B cell (primary cell): Measurements from ENCODE around the gene SNTG2. TPM values are rescaled to one million over a fixed set of nuclear protein-coding genes. Genes with fewer than 3 reads are reported as not detected.

Experiments
- ATAC-seq: fragments of 200-7000 bp; cut with Tn5 transposase; one replicate; pipeline ENCODE4 v1.10.0; 2021; ENCODE audit warnings: low read depth, mild to moderate bottlenecking, moderate number of reproducible peaks, moderate library complexity
- CTCF ChIA-PET: fragments of 350-600 bp; sonication (Branson Sonifier 250); formaldehyde crosslinking; loops from one replicate; lab custom pipeline; 2021; ENCODE audit warnings: antibody characterized with exemption, inconsistent platforms; lab: Charles Lee
- POLR2A ChIA-PET: fragments of 350-600 bp; sonication (Branson Sonifier 250); formaldehyde crosslinking; loops from one replicate; lab custom pipeline; 2021; ENCODE audit warnings: antibody characterized with exemption; lab: Charles Lee
- DNase-seq: peaks from one replicate; pipeline ENCODE4 v3.0.0; 2013
- H2AFZ ChIP-seq: 2 replicates; pipeline ENCODE4 v1.6.1; 2012; ENCODE audit warnings: mild to moderate bottlenecking, low read depth, low read length; ENCODE audit not compliant: insufficient read depth, poor library complexity, severe bottlenecking
- H3K27ac ChIP-seq, 2 donors: 1 replicate in 1 of 2; 2 replicates in 1 of 2; pipeline ENCODE4 v1.5.1; 2012 to 2013; ENCODE audit warnings: low read length in 2 of 2, mild to moderate bottlenecking in 2 of 2, moderate library complexity in 1 of 2
- H3K27me3 ChIP-seq, 4 experiments: fragments of 200-600 bp in 1 of 4; sonication (generic) in 1 of 4; replicated peaks in 1 of 4; 1 replicate in 2 of 4; 2 replicates in 2 of 4; pipeline versions ENCODE4 v1.6.1 to v1.7.0; 2013 to 2016; ENCODE audit warnings: low read length in 3 of 4, mild to moderate bottlenecking in 2 of 4, mixed read lengths in 1 of 4, moderate library complexity in 1 of 4; ENCODE audit not compliant: insufficient read depth in 4 of 4, control insufficient read depth in 3 of 4; ENCODE audit errors: control extremely low read depth in 1 of 4
- H3K36me3 ChIP-seq, 2 experiments: replicated peaks in 1 of 2; 1 replicate in 1 of 2; 2 replicates in 1 of 2; pipeline versions ENCODE4 v1.6.1 to v1.7.1; 2013; ENCODE audit warnings: low read length in 1 of 2; ENCODE audit not compliant: insufficient read depth in 2 of 2, control insufficient read depth in 1 of 2; ENCODE audit errors: control extremely low read depth in 1 of 2, extremely low read depth in 1 of 2
- H3K4me1 ChIP-seq, 2 donors: fragments of 200-600 bp in 1 of 2; sonication (generic) in 1 of 2; 1 replicate in 1 of 2; 2 replicates in 1 of 2; pipeline versions ENCODE4 v1.5.1 to v1.6.1; 2013 to 2017; ENCODE audit warnings: low read length in 2 of 2; ENCODE audit not compliant: control insufficient read depth in 2 of 2, insufficient read depth in 2 of 2
- H3K4me2 ChIP-seq: replicated peaks from 2 replicates; pipeline ENCODE3; 2012; ENCODE audit warnings: mild to moderate bottlenecking, low read depth, low read length; ENCODE audit not compliant: poor library complexity, severe bottlenecking
- H3K4me3 ChIP-seq, 5 experiments: fragments of 200-600 bp in 1 of 5; sonication (generic) in 1 of 5; 1 replicate in 3 of 5; 2 replicates in 2 of 5; pipeline versions ENCODE4 v1.5.1 to v1.7.0; 2011 to 2016; ENCODE audit warnings: low read length in 4 of 5, mild to moderate bottlenecking in 4 of 5, low read depth in 2 of 5, control low read depth in 1 of 5, moderate library complexity in 1 of 5; ENCODE audit not compliant: insufficient read depth in 1 of 5; ENCODE audit errors: control extremely low read depth in 1 of 5, extremely low read depth in 1 of 5
- H3K79me2 ChIP-seq: fragments of 200-600 bp; sonication (generic); one replicate; pipeline ENCODE4 v1.6.0; 2016; ENCODE audit warnings: low read length; ENCODE audit not compliant: control insufficient read depth, insufficient read depth
- H3K9ac ChIP-seq: fragments of 200-600 bp; sonication (generic); 2 replicates; pipeline ENCODE4 v1.6.1; 2017; ENCODE audit warnings: mild to moderate bottlenecking, low read length, moderate library complexity
- H3K9me3 ChIP-seq, 3 donors: one replicate each; pipeline versions ENCODE4 v1.6.1 to v1.7.1; 2013; ENCODE audit warnings: low read length in 2 of 3; ENCODE audit not compliant: control insufficient read depth in 2 of 3, insufficient read depth in 1 of 3; ENCODE audit errors: control extremely low read depth in 1 of 3
- H4K20me1 ChIP-seq: 2 replicates; pipeline ENCODE4 v1.6.0; 2012; ENCODE audit warnings: mild to moderate bottlenecking, low read length; ENCODE audit not compliant: insufficient read depth, control insufficient read depth, poor library complexity, severe bottlenecking
- H3K27ac Mint-ChIP-seq: one replicate; pipeline ENCODE4 v1.8.0; 2021; ENCODE audit warnings: mixed read lengths
- H3K27me3 Mint-ChIP-seq: one replicate; pipeline ENCODE4 v1.8.0; 2021; ENCODE audit warnings: mixed read lengths
- H3K4me1 Mint-ChIP-seq: one replicate; pipeline ENCODE4 v1.8.0; 2021; ENCODE audit warnings: mixed read lengths
- H3K4me3 Mint-ChIP-seq: one replicate; pipeline ENCODE4 v1.8.0; 2021; ENCODE audit warnings: mixed read lengths
- H3K9me3 Mint-ChIP-seq: one replicate; pipeline ENCODE4 v1.8.0; 2022; ENCODE audit warnings: mixed read lengths; ENCODE audit not compliant: insufficient read depth
- EZH2 ChIP-seq: IDR thresholded peaks from 2 replicates; pipeline ENCODE4 v1.6.1; 2012; ENCODE audit warnings: borderline replicate concordance, low read depth, mild to moderate bottlenecking, moderate library complexity, low read length; ENCODE audit not compliant: insufficient read depth, poor library complexity, severe bottlenecking
- WGBS: methylation state at CpG from one replicate; pipeline ENCODE4 v1.1.5; 2013; ENCODE audit warnings: missing lambda C conversion rate; ENCODE audit not compliant: insufficient coverage; 5-methylcytosine and 5-hydroxymethylcytosine counted together
- intact Hi-C: fragments of 100-400 bp; cut with micrococcal nuclease; formaldehyde crosslinking; loops from one replicate; pipeline ENCODE4 v1.10.0; 2022
- polyA plus RNA-seq: library from polyadenylated mRNA; depleted of rRNA; stranded (reverse); fragments of >200 nt; gene quantifications from 2 replicates; pipeline ENCODE4 v1.2.3, GENCODE V29; 2012
- total RNA-seq, 2 donors: library from RNA; stranded (reverse); fragments of 120-200 nt in 1 of 2; gene quantifications; 1 replicate in 1 of 2; 2 replicates in 1 of 2; pipeline versions ENCODE4 v1.2.3 to v1.2.4, GENCODE V29; 2013 to 2022
- TF ChIP-seq, protein P1 (sequence below): fragments of 200-600 bp; IDR thresholded peaks from one replicate; pipeline ENCODE4 v1.8.0; 2022; ENCODE audit warnings: antibody characterized with exemption, mild to moderate bottlenecking

SNTG2 gene
- total and polyA plus RNA-seq, 2 donors (not counting 1 experiment from before 2014, with no cell fraction given): 2.1 to 2.4 TPM

DNA sequence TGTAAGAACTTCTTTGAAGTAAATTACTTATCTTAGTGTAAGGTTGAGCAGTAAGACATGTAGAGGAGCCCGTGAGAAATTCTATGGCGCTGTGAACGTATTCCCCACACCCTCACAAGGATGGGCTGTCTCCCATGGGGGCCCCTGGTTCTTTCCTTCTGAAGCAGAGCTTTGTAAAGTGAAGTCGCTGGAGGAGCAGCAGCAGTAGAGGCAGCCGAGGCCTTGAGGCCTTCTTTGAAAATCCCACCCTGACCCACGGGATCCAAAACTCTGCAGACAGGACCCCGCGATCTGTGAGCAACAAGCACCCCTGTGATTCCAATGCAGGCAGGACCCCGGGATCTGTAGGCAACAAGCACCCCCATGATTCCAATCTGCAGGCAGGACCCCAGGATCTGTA is 23.8 kb upstream of the SNTG2 start:
- Histone ChIP-seq H3K4me2 (no peak overlapping the region), H4K20me1 (no peaks in the 10 kb centered on the region), H3K79me2 (no peaks in the 10 kb centered on the region), H2AFZ (no peak overlapping the region), H3K27ac (no peak overlapping the region), H3K9ac (no peak overlapping the region), H3K4me3 (no peak overlapping the region), H3K4me1 (no peaks in the 10 kb centered on the region), H3K36me3 (no peaks in the 10 kb centered on the region), H3K9me3 (peaks cover 0 to 9% (median 0%) of the 10 kb centered on the region in 3 donors), H3K27me3 (peaks cover 0 to 8% (median 0%) of the 10 kb centered on the region in 4 experiments)
- intact Hi-C loops: no loop called here
- 90% methylated on average over 7 of the region's 9 CpGs for WGBS
- no peaks in the 10 kb centered on the region for H3K9me3 Mint-ChIP-seq
- no peaks in the 10 kb centered on the region for H3K4me1 Mint-ChIP-seq
- no peak overlapping the region for H3K27ac Mint-ChIP-seq
- H3K4me3 Mint-ChIP-seq: no peak overlapping the region
- H3K27me3 Mint-ChIP-seq: peaks cover 17% of the 10 kb centered on the region
- ChIA-PET CTCF (no interaction called here), POLR2A (no interaction called here)
- TF ChIP-seq, protein P1, sequence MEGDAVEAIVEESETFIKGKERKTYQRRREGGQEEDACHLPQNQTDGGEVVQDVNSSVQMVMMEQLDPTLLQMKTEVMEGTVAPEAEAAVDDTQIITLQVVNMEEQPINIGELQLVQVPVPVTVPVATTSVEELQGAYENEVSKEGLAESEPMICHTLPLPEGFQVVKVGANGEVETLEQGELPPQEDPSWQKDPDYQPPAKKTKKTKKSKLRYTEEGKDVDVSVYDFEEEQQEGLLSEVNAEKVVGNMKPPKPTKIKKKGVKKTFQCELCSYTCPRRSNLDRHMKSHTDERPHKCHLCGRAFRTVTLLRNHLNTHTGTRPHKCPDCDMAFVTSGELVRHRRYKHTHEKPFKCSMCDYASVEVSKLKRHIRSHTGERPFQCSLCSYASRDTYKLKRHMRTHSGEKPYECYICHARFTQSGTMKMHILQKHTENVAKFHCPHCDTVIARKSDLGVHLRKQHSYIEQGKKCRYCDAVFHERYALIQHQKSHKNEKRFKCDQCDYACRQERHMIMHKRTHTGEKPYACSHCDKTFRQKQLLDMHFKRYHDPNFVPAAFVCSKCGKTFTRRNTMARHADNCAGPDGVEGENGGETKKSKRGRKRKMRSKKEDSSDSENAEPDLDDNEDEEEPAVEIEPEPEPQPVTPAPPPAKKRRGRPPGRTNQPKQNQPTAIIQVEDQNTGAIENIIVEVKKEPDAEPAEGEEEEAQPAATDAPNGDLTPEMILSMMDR: no peak
- no peak for TF ChIP-seq EZH2
- no peak for ATAC-seq
- no peak for DNase-seq

DNA sequence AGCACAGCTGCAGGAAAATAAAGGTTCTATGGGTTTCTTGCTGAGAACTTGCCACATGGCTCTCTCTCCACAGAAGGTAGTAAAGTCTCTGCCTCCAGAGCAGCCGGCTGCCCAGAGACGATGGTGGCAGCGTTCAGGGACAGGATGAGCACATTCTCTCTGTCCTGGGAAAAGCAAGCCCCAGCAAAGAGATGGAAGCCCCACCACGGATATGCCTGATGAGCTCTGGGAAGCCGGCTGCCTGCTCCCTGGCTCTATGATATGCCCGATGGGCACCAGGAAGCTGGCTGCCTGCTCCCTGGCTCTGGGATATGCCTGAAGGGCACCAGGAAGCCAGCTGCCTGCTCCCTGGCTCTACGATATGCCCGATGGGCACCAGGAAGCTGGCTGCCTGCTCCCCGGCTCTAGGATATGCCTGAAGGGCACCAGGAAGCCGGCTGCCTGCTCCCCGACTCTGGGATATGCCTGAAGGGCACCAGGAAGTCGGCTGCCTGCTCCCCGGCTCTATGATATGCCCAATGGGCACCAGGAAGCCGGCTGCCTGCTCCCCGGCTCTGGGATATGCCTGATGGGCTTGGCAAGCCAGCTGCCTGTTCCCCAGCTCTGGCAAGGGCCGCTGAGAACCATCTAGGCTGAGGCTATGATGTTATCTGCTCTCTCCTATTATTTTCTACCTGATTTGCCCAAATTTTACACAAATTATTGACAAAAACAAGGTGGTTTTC is 21.5 kb upstream of the SNTG2 start:
- Histone ChIP-seq H3K4me3 (no peak overlapping the region), H3K9me3 (peaks cover 0 to 8% (median 0%) of the 10 kb centered on the region in 3 donors), H3K79me2 (no peaks in the 10 kb centered on the region), H3K36me3 (no peaks in the 10 kb centered on the region), H3K4me1 (no peaks in the 10 kb centered on the region), H3K27me3 (peaks cover 0 to 4% (median 0%) of the 10 kb centered on the region in 4 experiments), H3K4me2 (no peak overlapping the region), H3K9ac (no peak overlapping the region), H4K20me1 (no peaks in the 10 kb centered on the region), H2AFZ (no peak overlapping the region), H3K27ac (no peak overlapping the region)
- intact Hi-C loops: no loop called here
- ATAC-seq (no peak), DNase-seq (no peak)
- POLR2A ChIA-PET: no interaction called here
- H3K4me3 Mint-ChIP-seq: no peak overlapping the region
- H3K27me3 Mint-ChIP-seq: peaks cover 17% of the 10 kb centered on the region
- CTCF ChIA-PET: no interaction called here
- no peak for TF ChIP-seq EZH2
- TF ChIP-seq, protein P1: no peak
- H3K9me3 Mint-ChIP-seq: no peaks in the 10 kb centered on the region
- no peaks in the 10 kb centered on the region for H3K4me1 Mint-ChIP-seq
- no peak overlapping the region for H3K27ac Mint-ChIP-seq
- 79% methylated on average over 16 of the region's 16 CpGs for WGBS
